A549 (cell line): ENCODE data around the gene PLXNB2. TPM values are rescaled to one million over a fixed set of nuclear protein-coding genes. Genes with fewer than 3 reads are reported as not detected.
A peak's percentile ranks its signal among the peaks of the same experiment; 100 is the strongest.

Experiments
- ATAC-seq, 2 experiments: fragments of 200-7000 bp in 1 of 2; fragments of >200 bp in 1 of 2; cut with Nextera tagmentation in 1 of 2; cut with Tn5 transposase in 1 of 2; 3 replicates each; pipeline versions ENCODE4 v1.8.0 to v1.9.1; 2018 to 2020; ENCODE audit warnings: mild to moderate bottlenecking in 1 of 2, moderate library complexity in 1 of 2
- CTCF ChIA-PET: fragments of 300-600 bp; sonication (Branson Sonifier 250); formaldehyde crosslinking; extraction: SDS; loops from one replicate; lab custom pipeline; 2021; ENCODE audit warnings: antibody characterized with exemption, inconsistent platforms; lab: Yijun Ruan, JAX
- POLR2A ChIA-PET: fragments of 350-600 bp; formaldehyde crosslinking; extraction: SDS; loops from one replicate; lab custom pipeline; 2021; ENCODE audit warnings: antibody characterized with exemption, inconsistent platforms; lab: Yijun Ruan, JAX
- DNase-seq, 2 experiments: peaks; one replicate each; pipeline versions ENCODE4 v3.0.0 to v3.0.0-alpha.2; 2011 to 2016; ENCODE audit warnings: low read depth in 1 of 2, low spot score in 1 of 2
- FAIRE-seq: peaks from 2 replicates; lab custom pipeline; 2011; peaks lifted over from hg19 to GRCh38; lab: Jason Lieb, UNC
- H3K27ac ChIP-seq, 2 experiments: fragments of >200 bp; sonication (Bioruptor Twin); formaldehyde crosslinking; 3 replicates each; pipeline ENCODE4 v1.5.1; 2016 to 2017
- H3K4me1 ChIP-seq: fragments of >200 bp; sonication (Bioruptor Twin); formaldehyde crosslinking; 3 replicates; pipeline ENCODE4 v1.6.1; 2016
- H3K4me2 ChIP-seq: fragments of >200 bp; sonication (Bioruptor Twin); formaldehyde crosslinking; 3 replicates; pipeline ENCODE4 v1.6.1; 2016
- H3K4me3 ChIP-seq: fragments of >200 bp; sonication (Bioruptor Twin); formaldehyde crosslinking; 3 replicates; pipeline ENCODE4 v1.5.1; 2016
- H3K9me3 ChIP-seq: fragments of >200 bp; sonication (Bioruptor Twin); formaldehyde crosslinking; 3 replicates; pipeline ENCODE4 v1.6.1; 2016
- EP300 ChIP-seq, 2 experiments: fragments of >200 bp; sonication (Bioruptor Twin); formaldehyde crosslinking; IDR thresholded peaks; 2 replicates in 1 of 2; 3 replicates in 1 of 2; pipeline ENCODE4 v1.6.1; 2016 to 2017
- ESRRA ChIP-seq: fragments of 150-350 bp; IDR thresholded peaks from 2 replicates; pipeline ENCODE4 v1.6.1; 2014; ENCODE audit warnings: mild to moderate bottlenecking, low read length, borderline replicate concordance
- FOXS1 ChIP-seq: fragments of 250-450 bp; sonication (Bioruptor Pico); IDR thresholded peaks from 2 replicates; pipeline ENCODE4 v1.5.0; 2020; ENCODE audit warnings: mild to moderate bottlenecking, moderate library complexity
- HOXB13 ChIP-seq: fragments of 250-450 bp; sonication (Bioruptor Pico); IDR thresholded peaks from 2 replicates; pipeline ENCODE4 v1.5.0; 2020; ENCODE audit warnings: low read depth, mild to moderate bottlenecking, moderate library complexity
- HOXB5 ChIP-seq: fragments of 250-450 bp; sonication (Bioruptor Pico); IDR thresholded peaks from 2 replicates; pipeline ENCODE4 v1.5.0; 2020; ENCODE audit warnings: mild to moderate bottlenecking, moderate library complexity
- JUN ChIP-seq, 2 experiments: fragments of >200 bp; sonication (Bioruptor Twin); formaldehyde crosslinking; IDR thresholded peaks; 2 replicates in 1 of 2; 3 replicates in 1 of 2; pipeline ENCODE4 v1.6.1; 2016 to 2017
- MAZ ChIP-seq: fragments of 150-350 bp; IDR thresholded peaks from 2 replicates; pipeline ENCODE4 v1.6.1; 2014; ENCODE audit warnings: antibody characterized with exemption, low read depth, low read length, borderline replicate concordance
- NFE2L2 ChIP-seq: fragments of 150-350 bp; conservative IDR thresholded peaks from 2 replicates; pipeline ENCODE4 v1.6.1; 2014; ENCODE audit warnings: low read length
- NPAS2 ChIP-seq: fragments of 250-450 bp; sonication (Bioruptor Pico); IDR thresholded peaks from 2 replicates; pipeline ENCODE4 v1.8.0; 2022; ENCODE audit warnings: mild to moderate bottlenecking, moderate library complexity, borderline replicate concordance
- PHF8 ChIP-seq: fragments of 200-600 bp; sonication (generic); IDR thresholded peaks from 2 replicates; pipeline ENCODE4 v1.6.1; 2016; ENCODE audit warnings: low read depth, mild to moderate bottlenecking, antibody characterized with exemption, moderate library complexity, borderline replicate concordance
- RAD21 ChIP-seq, 2 experiments: fragments of >200 bp in 1 of 2; sonication (Bioruptor Twin) in 1 of 2; formaldehyde crosslinking in 1 of 2; IDR thresholded peaks in 1 of 2; conservative IDR thresholded peaks in 1 of 2; 2 replicates in 1 of 2; 3 replicates in 1 of 2; pipeline ENCODE4 v1.6.1; 2012 to 2018; ENCODE audit warnings: inconsistent platforms in 1 of 2
- RARB ChIP-seq: fragments of 250-450 bp; sonication (Bioruptor Pico); IDR thresholded peaks from 2 replicates; pipeline ENCODE4 v1.8.0; 2021; ENCODE audit warnings: mild to moderate bottlenecking, moderate library complexity
- RCOR1 ChIP-seq: fragments of 150-350 bp; IDR thresholded peaks from 2 replicates; pipeline ENCODE4 v1.6.1; 2014; ENCODE audit warnings: antibody characterized with exemption, low read length, low read depth
- SMC3 ChIP-seq: fragments of >200 bp; sonication (Bioruptor Twin); formaldehyde crosslinking; IDR thresholded peaks from 3 replicates; pipeline ENCODE4 v1.6.1; 2018; ENCODE audit warnings: inconsistent platforms
- TP53 ChIP-seq: fragments of 250-450 bp; sonication (Bioruptor Pico); IDR thresholded peaks from 2 replicates; pipeline ENCODE4 v1.5.0; 2021; ENCODE audit warnings: mild to moderate bottlenecking, moderate library complexity
- ZFP36 ChIP-seq: fragments of 450-650 bp; IDR thresholded peaks from 2 replicates; pipeline ENCODE4 v1.6.1; 2014; ENCODE audit warnings: borderline replicate concordance; ENCODE audit not compliant: partially characterized antibody
- WGBS: methylation state at CpG from one replicate; pipeline ENCODE4 v1.1.6; 2017; ENCODE audit errors: missing lambda C conversion rate; 5-methylcytosine and 5-hydroxymethylcytosine counted together
- polyA plus RNA-seq, 4 experiments: library from polyadenylated mRNA; depleted of rRNA in 3 of 4; stranded (reverse); fragments of >200 nt; fragmentation: RNase III in 1 of 4; extraction: RNeasy Plus Mini Kit Qiagen cat#74134 plus additional on column Dnase treatment in 1 of 4; gene quantifications; 2 replicates in 3 of 4; 3 replicates in 1 of 4; pipeline ENCODE4 v1.2.3, GENCODE V29; 2011 to 2017
- TF ChIP-seq, protein P1 (sequence below): fragments of >200 bp; sonication (Bioruptor Twin); formaldehyde crosslinking; IDR thresholded peaks from 3 replicates; pipeline ENCODE4 v1.6.1; 2016
- TF ChIP-seq, protein P2 (sequence below): IDR thresholded peaks from 2 replicates; pipeline ENCODE4 v1.6.1; 2012
- TF ChIP-seq, protein P3 (sequence below): IDR thresholded peaks from 2 replicates; pipeline ENCODE4 v1.6.1; 2012; ENCODE audit warnings: low read depth, borderline replicate concordance
- TF ChIP-seq, protein P4 (sequence below): fragments of 450-650 bp; IDR thresholded peaks from 2 replicates; pipeline ENCODE4 v1.6.1; 2014; ENCODE audit warnings: antibody characterized with exemption
- TF ChIP-seq, protein P5 (sequence below): fragments of 200-600 bp; sonication (generic); IDR thresholded peaks from 2 replicates; pipeline ENCODE4 v1.6.1; 2016; ENCODE audit warnings: antibody characterized with exemption, mild to moderate bottlenecking, moderate library complexity
- TF ChIP-seq, protein P6 (sequence below): fragments of >200 bp; sonication (Bioruptor Twin); formaldehyde crosslinking; IDR thresholded peaks from 3 replicates; pipeline ENCODE4 v1.5.1; 2016

The PLXNB2 gene
- polyA plus RNA-seq, 2 of the 4 experiments (the other 2 are of a cell fraction), result 24.6 to 64.4 TPM

DNA sequence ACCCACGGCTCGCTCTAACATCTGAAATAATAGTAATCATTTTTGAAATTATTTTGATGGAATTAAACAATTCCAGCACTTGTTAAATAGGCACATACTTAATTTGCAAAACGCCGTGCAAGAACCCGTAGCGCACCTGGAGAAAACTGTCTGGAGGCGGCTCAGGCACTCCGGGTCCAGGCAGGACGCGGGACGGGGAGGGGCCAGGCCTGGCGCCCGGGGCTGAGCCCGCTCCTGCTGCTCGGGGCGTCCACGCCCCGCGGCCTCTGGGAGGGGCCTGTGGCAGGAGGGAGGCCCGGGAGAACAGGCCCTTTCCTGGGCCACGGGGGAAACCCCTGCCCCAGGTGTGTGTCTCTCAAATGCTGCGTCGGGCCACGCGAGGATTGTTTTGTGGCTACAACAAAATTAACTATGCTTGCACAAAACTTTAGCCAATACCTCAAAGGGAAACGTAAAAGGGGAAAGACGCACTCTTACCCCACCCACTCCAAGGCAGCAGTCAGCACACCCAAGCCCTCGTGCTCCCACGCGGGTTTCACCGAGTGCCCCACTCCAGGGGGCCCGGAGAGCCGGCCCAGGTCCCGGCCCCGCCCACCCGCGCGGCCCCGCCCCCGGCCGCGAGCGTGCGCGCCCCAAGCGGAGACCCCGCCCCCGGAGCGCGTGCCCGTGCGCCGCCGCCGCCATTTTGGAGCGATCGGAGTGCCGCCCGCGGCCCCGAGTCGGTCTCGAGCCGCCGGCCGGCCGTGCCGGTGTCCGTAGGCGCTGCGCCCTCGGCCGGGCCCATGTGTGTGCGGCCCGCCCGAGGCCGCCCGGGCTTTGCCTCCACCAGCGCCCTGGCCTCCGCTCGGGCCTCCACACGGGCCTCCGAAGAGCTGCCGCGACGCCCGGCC lies 35.5 kb upstream of the PLXNB2 start, which contains the start of gene PPP6R2:
PPP6R2 (plus strand) TSS at position 677 of the 890 bp plus-strand sequence. CDS start 50,582 bp downstream, outside the sequence.
- ChIA-PET CTCF (interaction anchor here (0.6 to 2.7 kb wide), 23 partner anchors 10 to 159 kb away, joined by 3 to 50 read pairs (median 7); partner anchors contain the start of genes HDAC10 and PLXNB2), POLR2A (interaction anchor here (1.2 kb wide), 1 partner anchor 97 kb away, joined by 3 read pairs; no protein-coding TSS in a partner anchor)

More for the DNA sequence above, 35.5 kb upstream of the PLXNB2 start, which contains the start of gene PPP6R2:
- H3K27ac ChIP-seq, result peak within 1 kb of the TSS; percentile 74 to 100
- H3K9me3 ChIP-seq, result no peaks in the 10 kb centered on the region
- TF ChIP-seq RCOR1, result no peak
- TF ChIP-seq ZFP36, result no peak
- TF ChIP-seq HOXB13 (CRISPR knock-in tag), result no peak
- TF ChIP-seq, protein P1, sequence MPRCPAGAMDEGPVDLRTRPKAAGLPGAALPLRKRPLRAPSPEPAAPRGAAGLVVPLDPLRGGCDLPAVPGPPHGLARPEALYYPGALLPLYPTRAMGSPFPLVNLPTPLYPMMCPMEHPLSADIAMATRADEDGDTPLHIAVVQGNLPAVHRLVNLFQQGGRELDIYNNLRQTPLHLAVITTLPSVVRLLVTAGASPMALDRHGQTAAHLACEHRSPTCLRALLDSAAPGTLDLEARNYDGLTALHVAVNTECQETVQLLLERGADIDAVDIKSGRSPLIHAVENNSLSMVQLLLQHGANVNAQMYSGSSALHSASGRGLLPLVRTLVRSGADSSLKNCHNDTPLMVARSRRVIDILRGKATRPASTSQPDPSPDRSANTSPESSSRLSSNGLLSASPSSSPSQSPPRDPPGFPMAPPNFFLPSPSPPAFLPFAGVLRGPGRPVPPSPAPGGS, result peak; percentile 36; the same call in 1 of the 3 replicates
- TF ChIP-seq FOXS1 (CRISPR knock-in tag), result no peak
- TF ChIP-seq NPAS2, result no peak
- TF ChIP-seq RAD21 (conservative IDR thresholded peaks at IDR 0.05 in 1 of 2, IDR thresholded peaks at IDR 0.05 in 1 of 2), result no peak
- TF ChIP-seq JUN (IDR thresholded peaks at IDR 0.05), result peak in 1 of 2 experiments; percentile 66; a peak in 2 of 5 replicates
- no peak for TF ChIP-seq SMC3
- no peak for TF ChIP-seq HOXB5 (CRISPR knock-in tag)
- TF ChIP-seq, protein P2, sequence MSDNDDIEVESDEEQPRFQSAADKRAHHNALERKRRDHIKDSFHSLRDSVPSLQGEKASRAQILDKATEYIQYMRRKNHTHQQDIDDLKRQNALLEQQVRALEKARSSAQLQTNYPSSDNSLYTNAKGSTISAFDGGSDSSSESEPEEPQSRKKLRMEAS, result peak; percentile 76
- TF ChIP-seq, protein P3, sequence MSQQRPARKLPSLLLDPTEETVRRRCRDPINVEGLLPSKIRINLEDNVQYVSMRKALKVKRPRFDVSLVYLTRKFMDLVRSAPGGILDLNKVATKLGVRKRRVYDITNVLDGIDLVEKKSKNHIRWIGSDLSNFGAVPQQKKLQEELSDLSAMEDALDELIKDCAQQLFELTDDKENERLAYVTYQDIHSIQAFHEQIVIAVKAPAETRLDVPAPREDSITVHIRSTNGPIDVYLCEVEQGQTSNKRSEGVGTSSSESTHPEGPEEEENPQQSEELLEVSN, result peak; percentile 30; the same call in 1 of the 2 replicates
- TF ChIP-seq, protein P4, sequence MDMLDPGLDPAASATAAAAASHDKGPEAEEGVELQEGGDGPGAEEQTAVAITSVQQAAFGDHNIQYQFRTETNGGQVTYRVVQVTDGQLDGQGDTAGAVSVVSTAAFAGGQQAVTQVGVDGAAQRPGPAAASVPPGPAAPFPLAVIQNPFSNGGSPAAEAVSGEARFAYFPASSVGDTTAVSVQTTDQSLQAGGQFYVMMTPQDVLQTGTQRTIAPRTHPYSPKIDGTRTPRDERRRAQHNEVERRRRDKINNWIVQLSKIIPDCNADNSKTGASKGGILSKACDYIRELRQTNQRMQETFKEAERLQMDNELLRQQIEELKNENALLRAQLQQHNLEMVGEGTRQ, result no peak
- TF ChIP-seq, protein P5, sequence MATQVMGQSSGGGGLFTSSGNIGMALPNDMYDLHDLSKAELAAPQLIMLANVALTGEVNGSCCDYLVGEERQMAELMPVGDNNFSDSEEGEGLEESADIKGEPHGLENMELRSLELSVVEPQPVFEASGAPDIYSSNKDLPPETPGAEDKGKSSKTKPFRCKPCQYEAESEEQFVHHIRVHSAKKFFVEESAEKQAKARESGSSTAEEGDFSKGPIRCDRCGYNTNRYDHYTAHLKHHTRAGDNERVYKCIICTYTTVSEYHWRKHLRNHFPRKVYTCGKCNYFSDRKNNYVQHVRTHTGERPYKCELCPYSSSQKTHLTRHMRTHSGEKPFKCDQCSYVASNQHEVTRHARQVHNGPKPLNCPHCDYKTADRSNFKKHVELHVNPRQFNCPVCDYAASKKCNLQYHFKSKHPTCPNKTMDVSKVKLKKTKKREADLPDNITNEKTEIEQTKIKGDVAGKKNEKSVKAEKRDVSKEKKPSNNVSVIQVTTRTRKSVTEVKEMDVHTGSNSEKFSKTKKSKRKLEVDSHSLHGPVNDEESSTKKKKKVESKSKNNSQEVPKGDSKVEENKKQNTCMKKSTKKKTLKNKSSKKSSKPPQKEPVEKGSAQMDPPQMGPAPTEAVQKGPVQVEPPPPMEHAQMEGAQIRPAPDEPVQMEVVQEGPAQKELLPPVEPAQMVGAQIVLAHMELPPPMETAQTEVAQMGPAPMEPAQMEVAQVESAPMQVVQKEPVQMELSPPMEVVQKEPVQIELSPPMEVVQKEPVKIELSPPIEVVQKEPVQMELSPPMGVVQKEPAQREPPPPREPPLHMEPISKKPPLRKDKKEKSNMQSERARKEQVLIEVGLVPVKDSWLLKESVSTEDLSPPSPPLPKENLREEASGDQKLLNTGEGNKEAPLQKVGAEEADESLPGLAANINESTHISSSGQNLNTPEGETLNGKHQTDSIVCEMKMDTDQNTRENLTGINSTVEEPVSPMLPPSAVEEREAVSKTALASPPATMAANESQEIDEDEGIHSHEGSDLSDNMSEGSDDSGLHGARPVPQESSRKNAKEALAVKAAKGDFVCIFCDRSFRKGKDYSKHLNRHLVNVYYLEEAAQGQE, result no peak
- TF ChIP-seq TP53 (CRISPR knock-in tag), result no peak
- no peak for TF ChIP-seq MAZ
- TF ChIP-seq RARB (CRISPR knock-in tag), result no peak
- no peak for TF ChIP-seq NFE2L2
- peak; percentile 31; the same call in 1 of the 2 replicates for TF ChIP-seq PHF8
- TF ChIP-seq EP300 (IDR thresholded peaks at IDR 0.05), result no peak
- TF ChIP-seq, protein P6, sequence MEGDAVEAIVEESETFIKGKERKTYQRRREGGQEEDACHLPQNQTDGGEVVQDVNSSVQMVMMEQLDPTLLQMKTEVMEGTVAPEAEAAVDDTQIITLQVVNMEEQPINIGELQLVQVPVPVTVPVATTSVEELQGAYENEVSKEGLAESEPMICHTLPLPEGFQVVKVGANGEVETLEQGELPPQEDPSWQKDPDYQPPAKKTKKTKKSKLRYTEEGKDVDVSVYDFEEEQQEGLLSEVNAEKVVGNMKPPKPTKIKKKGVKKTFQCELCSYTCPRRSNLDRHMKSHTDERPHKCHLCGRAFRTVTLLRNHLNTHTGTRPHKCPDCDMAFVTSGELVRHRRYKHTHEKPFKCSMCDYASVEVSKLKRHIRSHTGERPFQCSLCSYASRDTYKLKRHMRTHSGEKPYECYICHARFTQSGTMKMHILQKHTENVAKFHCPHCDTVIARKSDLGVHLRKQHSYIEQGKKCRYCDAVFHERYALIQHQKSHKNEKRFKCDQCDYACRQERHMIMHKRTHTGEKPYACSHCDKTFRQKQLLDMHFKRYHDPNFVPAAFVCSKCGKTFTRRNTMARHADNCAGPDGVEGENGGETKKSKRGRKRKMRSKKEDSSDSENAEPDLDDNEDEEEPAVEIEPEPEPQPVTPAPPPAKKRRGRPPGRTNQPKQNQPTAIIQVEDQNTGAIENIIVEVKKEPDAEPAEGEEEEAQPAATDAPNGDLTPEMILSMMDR, result peak; percentile 26; the same call in 1 of the 3 replicates
- TF ChIP-seq ESRRA, result no peak
- ATAC-seq, result peak; percentile 83 to 89
- H3K4me3 ChIP-seq, result peak within 1 kb of the TSS; percentile 88
- no peak for FAIRE-seq
- no peaks in the 10 kb centered on the region for H3K4me1 ChIP-seq
- peak in 1 of 2 experiments; percentile 68 for DNase-seq
- peak within 1 kb of the TSS; percentile 88 for H3K4me2 ChIP-seq
- WGBS, result under 1% methylated on average over 11 of the region's 87 CpGs
